Dedifferentiated amniotic fluid mesenchymal stem cell (primary cell): ENCODE measurements around the gene ARHGEF3.
"Not testable (repeated sequence)": the region's sequence is repeated elsewhere in the genome, so short reads cannot be mapped to it uniquely, and the experiment has no call there.

ENCODE experiments used
- DNase-seq: peaks from one replicate; pipeline ENCODE4 v3.0.0-alpha.2; 2016; ENCODE audit errors: extremely low spot score

The ARHGEF3 gene

GRCh38 chr3:56772952-56773938 is 28.5 kb downstream of the ARHGEF3 start:
- no peak for DNase-seq

GRCh38 chr3:56771376-56771775 is 30.4 kb downstream of the ARHGEF3 start:
- DNase-seq = no peak

GRCh38 chr3:56769116-56769707 is 32.5 kb downstream of the ARHGEF3 start:
- DNase-seq = no peak

- DNase-seq = no peak
Observed at GRCh38 chr3:56764904-56765547, 36.7 kb downstream of the ARHGEF3 start.

GRCh38 chr3:56764184-56764583 is 37.6 kb downstream of the ARHGEF3 start:
- DNase-seq = no peak

- DNase-seq = no peak
Observed at GRCh38 chr3:56763233-56763632, 38.5 kb downstream of the ARHGEF3 start.

- DNase-seq = no peak
Observed at GRCh38 chr3:56762718-56763117, 39.0 kb downstream of the ARHGEF3 start.

GRCh38 chr3:56761887-56762651 is 39.7 kb downstream of the ARHGEF3 start:
- DNase-seq = peak; percentile 20

- no peak for DNase-seq
Observed at GRCh38 chr3:56761023-56761422, 40.7 kb downstream of the ARHGEF3 start.

- no peak for DNase-seq
Observed at GRCh38 chr3:56759532-56759931, 42.2 kb downstream of the ARHGEF3 start.

GRCh38 chr3:56758539-56758981 is 43.2 kb downstream of the ARHGEF3 start:
- DNase-seq = peak; percentile 71

- not testable (repeated sequence) for DNase-seq
Observed at GRCh38 chr3:56758042-56758441, 43.7 kb downstream of the ARHGEF3 start.

GRCh38 chr3:56754741-56755417 is 46.9 kb downstream of the ARHGEF3 start:
- DNase-seq = no peak

GRCh38 chr3:56753206-56753820 is 48.4 kb downstream of the ARHGEF3 start:
- no peak for DNase-seq

- DNase-seq = no peak
Observed at GRCh38 chr3:56751056-56751707, 50.6 kb downstream of the ARHGEF3 start.

- no peak for DNase-seq
Observed at GRCh38 chr3:56748663-56749231, 53.0 kb downstream of the ARHGEF3 start.

- no peak for DNase-seq
Observed at GRCh38 chr3:56747150-56747549, 54.6 kb downstream of the ARHGEF3 start.

GRCh38 chr3:56744016-56744415 is 57.7 kb downstream of the ARHGEF3 start:
- no peak for DNase-seq

GRCh38 chr3:56742887-56743286 is 58.9 kb downstream of the ARHGEF3 start:
- DNase-seq = no peak

GRCh38 chr3:56739036-56739435 is 62.7 kb downstream of the ARHGEF3 start:
- DNase-seq = no peak
